Osteoblast (primary cell): ENCODE measurements around the gene SHMT1. TPM values are rescaled to one million over a fixed set of nuclear protein-coding genes. Genes with fewer than 3 reads are reported as not detected.

Experiments used
- DNase-seq: peaks from one replicate; pipeline ENCODE4 v3.0.0; 2011; ENCODE audit warnings: low spot score, mixed read lengths; ENCODE audit not compliant: insufficient read length; ENCODE audit errors: missing footprints
- H2AFZ ChIP-seq: 2 replicates; pipeline ENCODE4 v1.6.0; 2011; ENCODE audit warnings: mild to moderate bottlenecking, low read length
- H3K27ac ChIP-seq: 2 replicates; pipeline ENCODE4 v1.5.1; 2011; ENCODE audit warnings: mild to moderate bottlenecking, low read depth, low read length, moderate library complexity
- H3K27me3 ChIP-seq: 2 replicates; pipeline ENCODE4 v1.6.0; 2012; ENCODE audit warnings: mild to moderate bottlenecking, control low read depth, inconsistent platforms, low read length, moderate library complexity; ENCODE audit not compliant: insufficient read depth
- H3K36me3 ChIP-seq: 2 replicates; pipeline ENCODE4 v1.5.1; 2011; ENCODE audit warnings: mild to moderate bottlenecking, low read length, control low read depth, moderate library complexity; ENCODE audit not compliant: insufficient read depth
- H3K4me1 ChIP-seq: 2 replicates; pipeline ENCODE4 v1.5.1; 2011; ENCODE audit warnings: mild to moderate bottlenecking, low read length, control low read depth, moderate library complexity; ENCODE audit not compliant: insufficient read depth
- H3K4me2 ChIP-seq: 2 replicates; pipeline ENCODE4 v1.6.0; 2011; ENCODE audit warnings: mild to moderate bottlenecking, low read length; ENCODE audit not compliant: insufficient read depth
- H3K4me3 ChIP-seq: fragments of 200-600 bp; sonication (generic); 3 replicates; pipeline ENCODE4 v1.5.1; 2012; ENCODE audit warnings: mild to moderate bottlenecking, low read length, inconsistent platforms; ENCODE audit not compliant: insufficient read depth
- H3K79me2 ChIP-seq: 2 replicates; pipeline ENCODE4 v1.6.0; 2012; ENCODE audit warnings: mild to moderate bottlenecking, low read length, control low read depth, inconsistent platforms; ENCODE audit not compliant: insufficient read depth
- H3K9me3 ChIP-seq: 2 replicates; pipeline ENCODE4 v1.5.1; 2011; ENCODE audit warnings: low read depth, low read length, control low read depth
- H4K20me1 ChIP-seq: 2 replicates; pipeline ENCODE4 v1.6.0; 2012; ENCODE audit warnings: mild to moderate bottlenecking, low read length, control low read depth; ENCODE audit not compliant: insufficient read depth
- small RNA-seq: library from RNA; depleted of rRNA; stranded (forward); fragments of <200 nt; gene quantifications from one replicate; pipeline ENCODE3, GENCODE V24; 2012
- total RNA-seq: library from RNA; depleted of rRNA; stranded (reverse); fragments of >200 nt; gene quantifications from 2 replicates; pipeline ENCODE4 v1.2.3, GENCODE V29; 2012
- TF ChIP-seq, protein P1 (sequence below): IDR thresholded peaks from 2 replicates; pipeline ENCODE4 v1.5.1; 2011; ENCODE audit warnings: mild to moderate bottlenecking, low read depth, low read length, moderate library complexity; ENCODE audit errors: extremely low read depth

Gene SHMT1
- total RNA-seq, 1 donor: 19.5 TPM

DNA sequence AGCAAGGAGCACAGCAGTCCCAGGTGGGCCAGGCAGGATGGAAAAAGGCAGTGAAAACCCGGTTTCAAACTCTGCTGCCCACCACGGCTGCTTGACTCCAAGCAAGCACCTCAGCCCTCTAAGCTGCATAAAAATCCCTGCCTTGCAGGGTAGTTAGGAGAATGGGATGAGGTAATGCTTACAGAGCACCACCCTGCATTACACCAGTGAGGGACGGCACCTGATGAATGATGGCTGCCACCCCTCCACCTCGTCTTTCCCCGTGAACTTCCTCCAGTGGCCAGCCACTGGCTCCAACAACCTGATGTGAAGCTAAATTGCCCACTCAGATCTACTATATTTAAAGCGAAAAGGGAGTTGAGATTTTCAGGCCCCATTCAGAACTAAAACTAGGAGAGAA, 81.6 kb downstream of the SHMT1 start:
- Histone ChIP-seq H3K27me3 (no peaks in the 10 kb centered on the region), H3K9me3 (no peaks in the 10 kb centered on the region), H3K4me1 (no peaks in the 10 kb centered on the region), H3K4me2 (no peak overlapping the region), H3K27ac (no peak overlapping the region), H2AFZ (no peak overlapping the region), H3K79me2 (no peaks in the 10 kb centered on the region), H3K4me3 (no peak overlapping the region), H3K36me3 (peaks cover 74% of the 10 kb centered on the region), H4K20me1 (no peaks in the 10 kb centered on the region)
- TF ChIP-seq, protein P1, sequence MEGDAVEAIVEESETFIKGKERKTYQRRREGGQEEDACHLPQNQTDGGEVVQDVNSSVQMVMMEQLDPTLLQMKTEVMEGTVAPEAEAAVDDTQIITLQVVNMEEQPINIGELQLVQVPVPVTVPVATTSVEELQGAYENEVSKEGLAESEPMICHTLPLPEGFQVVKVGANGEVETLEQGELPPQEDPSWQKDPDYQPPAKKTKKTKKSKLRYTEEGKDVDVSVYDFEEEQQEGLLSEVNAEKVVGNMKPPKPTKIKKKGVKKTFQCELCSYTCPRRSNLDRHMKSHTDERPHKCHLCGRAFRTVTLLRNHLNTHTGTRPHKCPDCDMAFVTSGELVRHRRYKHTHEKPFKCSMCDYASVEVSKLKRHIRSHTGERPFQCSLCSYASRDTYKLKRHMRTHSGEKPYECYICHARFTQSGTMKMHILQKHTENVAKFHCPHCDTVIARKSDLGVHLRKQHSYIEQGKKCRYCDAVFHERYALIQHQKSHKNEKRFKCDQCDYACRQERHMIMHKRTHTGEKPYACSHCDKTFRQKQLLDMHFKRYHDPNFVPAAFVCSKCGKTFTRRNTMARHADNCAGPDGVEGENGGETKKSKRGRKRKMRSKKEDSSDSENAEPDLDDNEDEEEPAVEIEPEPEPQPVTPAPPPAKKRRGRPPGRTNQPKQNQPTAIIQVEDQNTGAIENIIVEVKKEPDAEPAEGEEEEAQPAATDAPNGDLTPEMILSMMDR: no peak
- peak; percentile 44 for DNase-seq

DNA sequence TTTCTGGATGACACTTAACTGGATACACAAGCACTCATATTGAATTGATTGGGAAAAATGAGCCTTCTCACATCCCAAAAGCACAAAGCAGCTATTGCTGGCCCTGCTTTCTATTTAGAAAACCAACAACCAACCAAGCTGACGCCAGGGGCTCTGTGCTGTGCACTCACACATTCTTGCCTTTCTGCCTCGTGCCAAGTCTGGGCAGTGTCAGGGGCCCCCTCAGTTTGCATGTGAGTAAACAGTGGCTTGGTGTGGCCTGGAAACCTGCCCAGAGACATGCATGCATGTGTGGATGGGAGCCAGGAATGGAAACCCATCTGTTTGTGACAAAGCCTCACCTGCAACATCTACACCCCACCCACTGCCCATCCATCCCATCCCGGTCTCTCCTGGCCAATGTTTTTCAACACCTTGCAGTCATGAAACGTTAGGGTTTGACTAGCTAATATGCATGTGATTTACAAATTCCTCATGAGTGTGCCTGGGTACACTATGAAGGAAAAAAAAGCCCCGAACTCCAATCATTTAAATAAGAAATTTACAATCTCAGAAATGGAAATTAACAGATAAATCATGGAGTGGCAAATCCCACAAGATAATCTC, 82.5 kb downstream of the SHMT1 start:
- DNase-seq: no peak
- no peaks in the 10 kb centered on the region for H3K27me3 ChIP-seq
- peaks cover 77% of the 10 kb centered on the region for H3K36me3 ChIP-seq

DNA sequence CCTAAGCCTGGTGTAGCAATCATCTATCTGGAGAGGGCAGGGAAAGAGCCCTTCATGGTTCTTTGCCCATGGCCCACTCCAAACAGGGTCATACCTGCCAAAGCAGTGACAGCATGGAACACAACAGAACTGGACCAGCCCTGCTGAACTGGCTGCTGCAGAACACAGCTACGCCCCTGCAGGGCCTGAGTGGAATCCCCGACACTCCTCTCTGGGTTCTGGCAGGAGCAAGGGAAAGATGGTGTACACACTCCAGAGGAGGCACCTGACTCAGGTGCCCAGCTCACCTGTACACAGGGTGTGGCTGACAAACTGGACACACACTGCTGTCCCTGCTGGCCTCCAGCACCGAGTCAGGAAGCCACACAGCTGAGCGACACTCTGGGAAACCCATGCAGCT, 83.1 kb downstream of the SHMT1 start:
- Histone ChIP-seq H4K20me1 (no peaks in the 10 kb centered on the region), H3K79me2 (no peaks in the 10 kb centered on the region), H3K9me3 (no peaks in the 10 kb centered on the region), H3K36me3 (peaks cover 74% of the 10 kb centered on the region), H3K4me1 (no peaks in the 10 kb centered on the region), H2AFZ (no peak overlapping the region), H3K27me3 (no peaks in the 10 kb centered on the region), H3K4me3 (no peak overlapping the region), H3K27ac (no peak overlapping the region), H3K4me2 (no peak overlapping the region)
- DNase-seq: peak; percentile 32
- TF ChIP-seq, protein P1: no peak

More for the DNA sequence above, 82.5 kb downstream of the SHMT1 start:
- Histone ChIP-seq H3K27ac (no peak overlapping the region), H3K4me1 (no peaks in the 10 kb centered on the region), H3K4me2 (no peak overlapping the region), H3K79me2 (no peaks in the 10 kb centered on the region), H3K4me3 (no peak overlapping the region), H4K20me1 (no peaks in the 10 kb centered on the region), H2AFZ (no peak overlapping the region), H3K9me3 (no peaks in the 10 kb centered on the region)
- TF ChIP-seq, protein P1: no peak

DNA sequence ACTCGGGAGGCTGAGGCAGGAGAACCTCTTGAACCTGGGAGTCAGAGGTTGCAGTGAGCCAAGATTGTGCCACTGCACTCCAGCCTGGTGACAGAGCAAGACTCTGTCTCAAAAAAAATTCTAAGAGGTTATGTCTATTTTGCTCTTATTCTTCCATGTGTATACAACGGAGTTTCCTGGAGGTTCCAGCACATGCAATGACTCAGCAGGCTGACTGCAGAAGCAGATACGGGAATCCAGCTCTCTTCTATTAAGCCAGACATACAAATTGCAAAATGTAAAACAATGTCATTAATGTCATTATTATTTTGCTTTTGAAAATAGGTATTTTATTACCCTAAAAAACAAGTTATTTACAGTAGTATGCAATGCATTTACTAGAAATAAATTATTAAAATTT, 84.5 kb downstream of the SHMT1 start:
- Histone ChIP-seq H3K9me3 (no peaks in the 10 kb centered on the region), H3K4me2 (no peak overlapping the region), H3K36me3 (peaks cover 73% of the 10 kb centered on the region), H4K20me1 (no peaks in the 10 kb centered on the region), H2AFZ (no peak overlapping the region), H3K27me3 (no peaks in the 10 kb centered on the region), H3K4me1 (no peaks in the 10 kb centered on the region), H3K27ac (no peak overlapping the region), H3K79me2 (no peaks in the 10 kb centered on the region), H3K4me3 (no peak overlapping the region)
- peak; percentile 47 for DNase-seq
- TF ChIP-seq, protein P1: no peak

Small RNA genes lying within 50 kb of the gene (small RNA-seq; reads per million reads assigned to genes)
- gene AL353997.5: not detected

Other genes starting within 250 kb of the SHMT1 start
- gene ALKBH5, start 179.7 kb downstream of the SHMT1 start, total RNA-seq: 103 and 125 TPM in 2 replicates
- 41.0 and 50.3 TPM in 2 replicates for gene LLGL1, start 137.9 kb downstream of the SHMT1 start, total RNA-seq
- gene FLII, start 104.8 kb downstream of the SHMT1 start, total RNA-seq: 208 and 212 TPM in 2 replicates
- gene MIEF2, start 102.9 kb downstream of the SHMT1 start, total RNA-seq: 14.5 and 16.5 TPM in 2 replicates
- 36.2 and 39.5 TPM in 2 replicates for gene TOP3A, start 48.6 kb downstream of the SHMT1 start, total RNA-seq
- gene SMCR8, start 48.3 kb downstream of the SHMT1 start, total RNA-seq: 22.1 TPM in 2 replicates
- not detected in 2 replicates for gene EVPLL, start 14.2 kb upstream of the SHMT1 start, total RNA-seq
- not detected in 2 replicates for gene LGALS9C, start 113.2 kb upstream of the SHMT1 start, total RNA-seq